ENCODE data around the gene RDH16.
"Not testable (repeated sequence)": the region's sequence is repeated elsewhere in the genome, so short reads cannot be mapped to it uniquely, and the experiment has no call there.

Gene RDH16

GRCh38 chr12:56995201-56995929 lies 38.0 kb upstream of the RDH16 start:
- in situ Hi-C loops (cut with MboI; ENCODE audit: low sequenced_read_pairs): no loop called here
- no peak for DNase-seq (ENCODE audit: low spot score in 2 of 2)

GRCh38 chr12:56994231-56994746 lies 36.9 kb upstream of the RDH16 start:
- DNase-seq (ENCODE audit: low spot score in 2 of 2): no peak
- H3K9me3 ChIP-seq: no peaks in the 10 kb centered on the region; the same call in 1 of the 2 replicates
- no peak overlapping the region for H3K4me3 ChIP-seq
- in situ Hi-C loops (cut with MboI; ENCODE audit: low sequenced_read_pairs): no loop called here
- no peaks in the 10 kb centered on the region; the same call in 1 of the 2 replicates for H3K4me1 ChIP-seq
- no peaks in the 10 kb centered on the region; the same call in 1 of the 2 replicates for H3K36me3 ChIP-seq (replicated peaks)
- H3K27me3 ChIP-seq (ENCODE audit: low read depth): peaks cover 3% of the 10 kb centered on the region; the same call in 1 of the 2 replicates

More at GRCh38 chr12:56995201-56995929, 38.0 kb upstream of the RDH16 start:
- H3K27me3 ChIP-seq (ENCODE audit: low read depth): peaks cover 3% of the 10 kb centered on the region; the same call in 1 of the 2 replicates
- peaks cover 7% of the 10 kb centered on the region for H3K36me3 ChIP-seq (replicated peaks)
- no peaks in the 10 kb centered on the region; the same call in 1 of the 2 replicates for H3K9me3 ChIP-seq
- H3K4me3 ChIP-seq: no peak overlapping the region
- H3K4me1 ChIP-seq: no peaks in the 10 kb centered on the region

DNA sequence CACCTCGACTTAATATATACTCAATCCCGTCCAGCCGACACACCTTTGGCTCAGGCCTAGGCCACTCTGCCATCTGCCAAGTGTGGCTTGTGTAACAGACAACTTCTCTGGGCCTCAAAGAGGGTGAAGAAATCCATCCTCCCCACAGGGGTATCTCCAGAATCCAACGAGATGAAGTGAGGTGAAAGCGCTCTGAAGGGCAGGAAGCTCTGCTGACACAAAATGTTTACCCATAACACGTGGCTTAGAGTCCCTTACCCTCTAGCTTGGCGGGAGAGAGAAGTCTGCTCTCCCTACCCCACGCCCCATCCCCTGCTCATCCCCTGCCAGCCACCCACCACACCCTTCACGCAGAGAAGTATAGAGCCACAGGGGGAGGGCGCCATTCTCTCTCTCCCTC lies 35.9 kb upstream of the RDH16 start:
- H3K27me3 ChIP-seq (ENCODE audit: low read depth): peaks cover 11% of the 10 kb centered on the region; the same call in 1 of the 2 replicates
- no peaks in the 10 kb centered on the region for H3K9me3 ChIP-seq
- no peaks in the 10 kb centered on the region; the same call in 1 of the 2 replicates for H3K4me1 ChIP-seq
- H3K4me3 ChIP-seq: no peak overlapping the region
- in situ Hi-C loops (cut with MboI; ENCODE audit: low sequenced_read_pairs): no loop called here
- H3K36me3 ChIP-seq (replicated peaks): no peaks in the 10 kb centered on the region
- no peak for DNase-seq (ENCODE audit: low spot score in 2 of 2)

DNA sequence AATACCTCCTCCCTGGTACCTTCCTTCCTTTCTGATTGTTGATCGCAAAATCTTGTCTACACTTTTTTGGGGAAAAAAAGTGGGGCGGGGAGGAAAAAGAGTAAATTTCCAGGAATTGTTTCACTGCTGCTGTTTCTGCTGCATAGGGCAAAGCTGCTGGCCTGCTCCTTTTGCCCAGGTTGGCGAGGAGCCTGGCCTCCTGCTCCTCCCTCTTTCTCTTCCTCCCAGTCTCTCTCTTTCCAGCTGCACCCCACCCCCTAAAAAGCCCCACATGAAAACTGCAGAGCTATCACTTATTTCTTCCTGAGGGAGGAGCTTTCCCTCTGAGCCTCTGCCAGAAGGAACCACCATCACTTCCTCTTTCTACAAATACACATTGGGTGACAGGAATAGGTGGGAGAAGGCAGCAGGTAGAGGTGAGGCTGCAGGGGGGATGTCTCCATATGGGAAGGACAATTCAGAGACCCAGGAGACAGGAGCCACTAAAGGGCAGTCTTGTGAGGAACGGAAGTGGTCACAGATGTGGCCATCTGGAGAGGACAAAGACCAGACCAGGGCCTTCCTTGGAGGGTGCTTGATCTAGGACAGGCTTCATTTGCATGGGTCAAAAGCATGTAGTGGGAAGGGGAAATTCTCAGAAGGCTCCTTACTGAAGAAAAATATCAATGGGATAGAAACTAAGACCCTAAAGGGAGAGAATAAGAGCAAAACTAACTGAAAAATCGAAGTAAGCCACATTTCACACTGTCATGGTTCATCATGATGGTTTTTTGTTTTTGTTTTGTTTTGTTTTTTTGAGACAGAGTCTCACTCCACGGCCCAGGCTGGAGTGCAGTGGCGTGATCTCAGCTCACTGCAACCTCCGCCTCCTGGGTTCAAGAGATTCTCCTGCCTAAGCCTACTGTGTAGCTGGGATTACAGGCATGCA lies 34.2 kb upstream of the RDH16 start:
- peaks cover 5% of the 10 kb centered on the region for H3K4me1 ChIP-seq
- in situ Hi-C loops (cut with MboI; ENCODE audit: low sequenced_read_pairs): no loop called here
- no peaks in the 10 kb centered on the region for H3K36me3 ChIP-seq (replicated peaks)
- peaks cover 15% of the 10 kb centered on the region; the same call in 1 of the 2 replicates for H3K27me3 ChIP-seq (ENCODE audit: low read depth)
- H3K9me3 ChIP-seq: no peaks in the 10 kb centered on the region
- DNase-seq (ENCODE audit: low spot score in 2 of 2): no peak
- H3K4me3 ChIP-seq: no peak overlapping the region

- in situ Hi-C loops (cut with MboI; ENCODE audit: low sequenced_read_pairs): no loop called here
- no peak overlapping the region for H3K4me3 ChIP-seq
- no peak for DNase-seq (ENCODE audit: low spot score in 2 of 2)
- peaks cover 17% of the 10 kb centered on the region; the same call in 1 of the 2 replicates for H3K27me3 ChIP-seq (ENCODE audit: low read depth)
- peaks cover 5% of the 10 kb centered on the region for H3K4me1 ChIP-seq
- no peaks in the 10 kb centered on the region for H3K9me3 ChIP-seq
- no peaks in the 10 kb centered on the region for H3K36me3 ChIP-seq (replicated peaks)
Observed at GRCh38 chr12:56990648-56991318, 33.4 kb upstream of the RDH16 start.

GRCh38 chr12:56989861-56990610 lies 32.6 kb upstream of the RDH16 start:
- Histone ChIP-seq H3K4me3 (no peak overlapping the region), H3K9me3 (no peaks in the 10 kb centered on the region), H3K4me1 (peaks cover 5% of the 10 kb centered on the region), H3K36me3 (replicated peaks) (no peaks in the 10 kb centered on the region), H3K27me3 (ENCODE audit: low read depth) (peaks cover 17% of the 10 kb centered on the region; the same call in 1 of the 2 replicates)
- in situ Hi-C loops (cut with MboI; ENCODE audit: low sequenced_read_pairs): loop anchor here (5.0 kb wide), 1 partner anchor 238 kb away; the partner anchor contains the start of gene PRIM1
- no peak for DNase-seq (ENCODE audit: low spot score in 2 of 2)

GRCh38 chr12:56988207-56988739 lies 30.9 kb upstream of the RDH16 start:
- no peak for DNase-seq (ENCODE audit: low spot score in 2 of 2)
- Histone ChIP-seq H3K36me3 (replicated peaks) (no peaks in the 10 kb centered on the region), H3K27me3 (ENCODE audit: low read depth) (peaks cover 17% of the 10 kb centered on the region; the same call in 1 of the 2 replicates), H3K4me1 (peaks cover 5% of the 10 kb centered on the region), H3K4me3 (no peak overlapping the region), H3K9me3 (no peaks in the 10 kb centered on the region)
- in situ Hi-C loops (cut with MboI; ENCODE audit: low sequenced_read_pairs): loop anchor here (5.0 kb wide), 1 partner anchor 236 kb away; the partner anchor contains the start of gene PRIM1

GRCh38 chr12:56987551-56988053 lies 30.2 kb upstream of the RDH16 start:
- peaks cover 17% of the 10 kb centered on the region; the same call in 1 of the 2 replicates for H3K27me3 ChIP-seq (ENCODE audit: low read depth)
- in situ Hi-C loops (cut with MboI; ENCODE audit: low sequenced_read_pairs): loop anchor here (5.0 kb wide), 1 partner anchor 235 kb away; the partner anchor contains the start of gene PRIM1
- no peak overlapping the region for H3K4me3 ChIP-seq
- no peaks in the 10 kb centered on the region for H3K9me3 ChIP-seq
- peak; percentile 76 to 88 for DNase-seq (ENCODE audit: low spot score in 2 of 2)
- H3K4me1 ChIP-seq: peaks cover 5% of the 10 kb centered on the region
- H3K36me3 ChIP-seq (replicated peaks): no peaks in the 10 kb centered on the region

GRCh38 chr12:56987011-56987410 lies 29.6 kb upstream of the RDH16 start:
- in situ Hi-C loops (cut with MboI; ENCODE audit: low sequenced_read_pairs): loop anchor here (5.0 kb wide), 1 partner anchor 235 kb away; the partner anchor contains the start of gene PRIM1
- no peak for DNase-seq (ENCODE audit: low spot score in 2 of 2)
- Histone ChIP-seq H3K4me3 (no peak overlapping the region), H3K27me3 (ENCODE audit: low read depth) (peaks cover 17% of the 10 kb centered on the region; the same call in 1 of the 2 replicates), H3K9me3 (no peaks in the 10 kb centered on the region), H3K36me3 (replicated peaks) (no peaks in the 10 kb centered on the region), H3K4me1 (peaks cover 5% of the 10 kb centered on the region)

DNA sequence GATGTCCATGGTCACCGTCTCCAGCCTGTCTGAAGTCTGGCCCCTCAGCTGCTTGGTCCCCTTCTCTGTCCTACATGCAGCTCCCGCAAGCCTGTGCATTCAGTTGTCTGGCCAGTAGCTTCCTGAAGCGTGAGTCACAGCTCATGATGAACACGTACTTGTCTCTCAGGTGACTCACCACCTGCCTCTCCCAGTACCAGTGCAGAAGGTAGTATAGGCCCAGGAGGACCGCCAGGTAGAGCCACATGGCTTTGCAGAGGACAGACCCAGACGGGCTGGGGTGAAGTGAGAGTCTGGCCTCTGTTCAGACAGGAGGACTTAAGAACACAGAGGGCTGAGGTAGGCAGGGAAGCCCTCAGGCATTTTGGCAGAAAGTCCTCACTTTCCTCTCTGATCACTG lies 28.3 kb upstream of the RDH16 start:
- H3K4me3 ChIP-seq; H3K4me1 ChIP-seq; DNase-seq (ENCODE audit: low spot score in 2 of 2); H3K9me3 ChIP-seq; H3K36me3 ChIP-seq (replicated peaks): not testable (repeated sequence)
- in situ Hi-C loops (cut with MboI; ENCODE audit: low sequenced_read_pairs): loop anchor here (5.0 kb wide), 1 partner anchor 233 kb away; the partner anchor contains the start of gene PRIM1
- peaks cover 16% of the 10 kb centered on the region; the same call in 1 of the 2 replicates for H3K27me3 ChIP-seq (ENCODE audit: low read depth)

DNA sequence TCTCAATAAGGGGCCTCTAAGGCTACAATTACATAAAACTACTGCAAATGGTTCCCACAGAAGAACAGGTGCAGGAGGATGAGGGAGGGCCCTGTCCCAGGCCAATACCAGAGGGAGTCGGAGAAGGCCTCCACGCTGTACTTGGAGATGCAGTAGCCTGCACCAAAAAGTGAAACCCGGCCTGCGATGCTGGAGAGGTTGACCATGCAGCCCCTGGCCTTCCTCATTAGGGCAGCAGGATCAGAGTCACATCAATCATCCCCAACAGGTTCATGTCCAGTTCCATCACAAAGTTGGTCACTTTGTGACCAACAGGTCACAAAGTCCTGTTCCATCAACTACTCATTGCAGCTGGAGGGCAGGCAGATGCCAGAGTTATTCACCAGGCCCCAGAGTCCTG lies 26.0 kb upstream of the RDH16 start:
- peaks cover 5% of the 10 kb centered on the region; the same call in 1 of the 2 replicates for H3K4me1 ChIP-seq
- in situ Hi-C loops (cut with MboI; ENCODE audit: low sequenced_read_pairs): no loop called here
- no peak overlapping the region for H3K4me3 ChIP-seq
- peaks cover 7% of the 10 kb centered on the region; the same call in 1 of the 2 replicates for H3K27me3 ChIP-seq (ENCODE audit: low read depth)
- H3K9me3 ChIP-seq: no peaks in the 10 kb centered on the region
- no peak for DNase-seq (ENCODE audit: low spot score in 2 of 2)
- no peaks in the 10 kb centered on the region for H3K36me3 ChIP-seq (replicated peaks)
